ENCODE measurements around the gene DNAJC9. TPM values are rescaled to one million over a fixed set of nuclear protein-coding genes. Genes with fewer than 3 reads are reported as not detected.
A peak's percentile ranks its signal among the peaks of the same experiment; 100 is the strongest.

The DNAJC9 gene, protein sequence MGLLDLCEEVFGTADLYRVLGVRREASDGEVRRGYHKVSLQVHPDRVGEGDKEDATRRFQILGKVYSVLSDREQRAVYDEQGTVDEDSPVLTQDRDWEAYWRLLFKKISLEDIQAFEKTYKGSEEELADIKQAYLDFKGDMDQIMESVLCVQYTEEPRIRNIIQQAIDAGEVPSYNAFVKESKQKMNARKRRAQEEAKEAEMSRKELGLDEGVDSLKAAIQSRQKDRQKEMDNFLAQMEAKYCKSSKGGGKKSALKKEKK
- polyA plus RNA-seq (2011; rRNA removed) = 10.0 and 16.8 TPM in 2 replicates
- 5.7 and 7.6 TPM in 2 replicates for polyA minus RNA-seq (2011; rRNA and poly(A)+ RNA removed)

DNA sequence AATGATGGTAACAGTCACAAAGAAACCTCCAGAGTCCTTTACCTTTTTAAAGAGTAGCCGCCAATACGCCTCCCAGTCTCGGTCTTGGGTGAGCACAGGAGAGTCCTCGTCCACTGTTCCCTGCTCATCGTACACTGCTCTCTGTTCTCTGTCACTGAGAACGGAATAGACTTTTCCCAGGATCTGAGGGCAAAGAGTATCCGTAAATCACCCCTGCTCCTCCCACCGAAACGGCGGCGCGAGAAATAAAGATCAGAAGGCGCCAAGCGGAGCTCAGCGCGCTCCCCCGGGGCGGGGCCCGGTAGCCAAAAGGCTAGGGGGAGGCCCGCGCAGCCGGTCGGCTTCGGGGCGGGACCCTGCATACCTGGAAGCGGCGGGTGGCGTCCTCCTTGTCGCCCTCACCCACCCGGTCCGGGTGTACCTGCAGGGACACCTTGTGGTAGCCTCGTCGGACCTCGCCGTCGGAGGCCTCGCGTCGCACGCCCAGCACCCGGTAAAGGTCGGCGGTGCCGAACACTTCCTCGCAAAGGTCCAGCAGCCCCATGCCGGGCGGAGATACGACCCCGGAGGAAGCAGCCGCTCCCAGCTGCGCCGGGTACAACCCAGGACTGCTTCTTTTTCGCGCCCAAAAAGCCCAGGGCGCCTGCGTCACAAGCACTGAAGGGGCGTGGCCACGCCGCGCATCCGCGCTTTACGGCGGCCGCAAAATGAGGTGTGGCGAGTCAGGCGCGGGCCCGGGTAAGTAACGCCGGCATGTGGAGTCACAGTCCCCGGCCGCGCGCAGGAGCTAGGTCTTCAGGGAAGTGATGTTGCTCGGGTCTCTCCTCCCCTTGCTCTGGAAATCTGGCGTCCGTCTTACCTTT, at the start of gene DNAJC9:
Gene DNAJC9, minus strand, starts transcription at position 610 of the 863 bp plus-strand sequence. Its CDS starts 66 bp downstream, at position 544.
- no peak for TF ChIP-seq CTCF (IDR thresholded peaks at IDR 0.05; ENCODE audit: insufficient read depth, low read depth, low read length)
- peaks cover 4% of the 10 kb centered on the region; the same call in 1 of the 2 replicates for H3K36me3 ChIP-seq (ENCODE audit: control insufficient read depth, insufficient read depth, low read length)
- ChIA-PET CTCF (interaction anchor here (0.9 to 1.7 kb wide), 3 partner anchors 17 to 30 kb away, joined by 3 to 6 read pairs (median 5); no protein-coding TSS in a partner anchor), POLR2A (interaction anchor here (0.5 to 1.1 kb wide), 4 partner anchors 19 to 254 kb away, joined by 3 to 4 read pairs (median 3); no protein-coding TSS in a partner anchor)
- no peaks in the 10 kb centered on the region for H3K27me3 ChIP-seq (ENCODE audit: control insufficient read depth, insufficient read depth, low read length)
- peak within 1 kb of the TSS; percentile 75 for H3K4me3 ChIP-seq (ENCODE audit: low read depth, low read length)
- DNase-seq (ENCODE audit: low read depth) = peak; percentile 55

DNA sequence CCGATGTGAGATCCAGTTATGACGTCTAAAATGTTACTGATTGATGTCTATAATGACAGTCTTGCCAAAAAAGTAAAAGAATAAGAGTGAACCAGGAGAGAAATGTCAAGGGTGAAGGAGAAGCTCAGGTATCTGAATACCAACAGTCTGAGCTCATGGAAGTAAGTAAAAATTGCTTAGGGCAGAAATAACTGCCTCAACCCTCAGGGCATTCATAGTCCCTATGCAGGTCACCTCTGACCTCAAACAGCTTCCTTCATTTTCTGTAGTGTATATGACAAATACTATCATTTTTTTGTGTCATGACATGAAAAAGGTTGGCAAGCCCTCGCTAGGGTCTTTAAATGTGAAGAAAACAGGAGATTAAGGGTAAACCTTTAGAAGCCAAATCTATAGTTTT, 46.4 kb upstream of the DNAJC9 start:
- Histone ChIP-seq H3K36me3 (ENCODE audit: control insufficient read depth, insufficient read depth, low read length) (no peaks in the 10 kb centered on the region), H3K4me3 (ENCODE audit: low read depth, low read length) (no peak overlapping the region), H3K27me3 (ENCODE audit: control insufficient read depth, insufficient read depth, low read length) (peaks cover 1% of the 10 kb centered on the region)
- ChIA-PET CTCF (interaction anchor here (1.1 kb wide), 1 partner anchor 22 kb away, joined by 3 read pairs; no protein-coding TSS in a partner anchor), POLR2A (no interaction called here)
- TF ChIP-seq CTCF (IDR thresholded peaks at IDR 0.05; ENCODE audit: insufficient read depth, low read depth, low read length) = no peak
- no peak for DNase-seq (ENCODE audit: low read depth)

- TF ChIP-seq CTCF (IDR thresholded peaks at IDR 0.05; ENCODE audit: insufficient read depth, low read depth, low read length) = no peak
- POLR2A ChIA-PET = no interaction called here
- Histone ChIP-seq H3K4me3 (ENCODE audit: low read depth, low read length) (no peak overlapping the region), H3K36me3 (ENCODE audit: control insufficient read depth, insufficient read depth, low read length) (no peaks in the 10 kb centered on the region), H3K27me3 (ENCODE audit: control insufficient read depth, insufficient read depth, low read length) (no peaks in the 10 kb centered on the region; the same call in 1 of the 2 replicates)
- CTCF ChIA-PET = no interaction called here
- no peak for DNase-seq (ENCODE audit: low read depth)
Observed at GRCh38 chr10:73289958-73290357, 42.9 kb upstream of the DNAJC9 start.

- no peaks in the 10 kb centered on the region for H3K36me3 ChIP-seq (ENCODE audit: control insufficient read depth, insufficient read depth, low read length)
- ChIA-PET POLR2A (no interaction called here), CTCF (no interaction called here)
- no peak for TF ChIP-seq CTCF (IDR thresholded peaks at IDR 0.05; ENCODE audit: insufficient read depth, low read depth, low read length)
- H3K4me3 ChIP-seq (ENCODE audit: low read depth, low read length) = no peak overlapping the region
- no peak for DNase-seq (ENCODE audit: low read depth)
- no peaks in the 10 kb centered on the region for H3K27me3 ChIP-seq (ENCODE audit: control insufficient read depth, insufficient read depth, low read length)
Observed at GRCh38 chr10:73287441-73287840, 40.4 kb upstream of the DNAJC9 start.

- Histone ChIP-seq H3K4me3 (ENCODE audit: low read depth, low read length) (no peak overlapping the region), H3K36me3 (ENCODE audit: control insufficient read depth, insufficient read depth, low read length) (no peaks in the 10 kb centered on the region), H3K27me3 (ENCODE audit: control insufficient read depth, insufficient read depth, low read length) (peaks cover 3% of the 10 kb centered on the region; the same call in 1 of the 2 replicates)
- ChIA-PET CTCF (no interaction called here), POLR2A (interaction anchor here (0.6 kb wide), 1 partner anchor 16 kb away, joined by 3 read pairs; no protein-coding TSS in a partner anchor)
- no peak for DNase-seq (ENCODE audit: low read depth)
- TF ChIP-seq CTCF (IDR thresholded peaks at IDR 0.05; ENCODE audit: insufficient read depth, low read depth, low read length) = no peak
Observed at GRCh38 chr10:73281097-73281496, 34.0 kb upstream of the DNAJC9 start.

Data from BJ (cell line).